HepG2 (cell line): ENCODE measurements around the gene RPS6KA5. TPM values are rescaled to one million over a fixed set of nuclear protein-coding genes. Genes with fewer than 3 reads are reported as not detected.

ENCODE experiments used
- ATAC-seq: fragments of 200-7000 bp; cut with Tn5 transposase; 3 replicates; pipeline ENCODE4 v1.9.1; 2020; ENCODE audit warnings: mild to moderate bottlenecking, moderate library complexity
- BruUV-seq: library from RNA; stranded (reverse); fragments of 400-500 nt; replicated peaks from 2 replicates; lab custom pipeline; 2021; lab: Mats Ljungman, UMichigan
- CTCF ChIA-PET: fragments of 300-600 bp; formaldehyde crosslinking; extraction: SDS; loops from one replicate; lab custom pipeline; 2021; ENCODE audit warnings: low total read pairs, inconsistent platforms, low intra/inter-chr PET ratio; lab: Yijun Ruan, JAX
- POLR2A ChIA-PET: fragments of 350-600 bp; sonication (Branson Sonifier 250); formaldehyde crosslinking; loops from one replicate; lab custom pipeline; 2020; ENCODE audit warnings: antibody characterized with exemption, inconsistent platforms; lab: Yijun Ruan, JAX
- DNase-seq: peaks from one replicate; pipeline ENCODE4 v3.0.0-alpha.2; 2015; ENCODE audit warnings: low spot score
- FAIRE-seq: peaks from 3 replicates; lab custom pipeline; 2011; peaks lifted over from hg19 to GRCh38; lab: Jason Lieb, UNC
- H2AFZ ChIP-seq: one replicate; pipeline ENCODE4 v1.6.1; 2011; ENCODE audit warnings: low read length, inconsistent platforms
- H3K27ac ChIP-seq: fragments of 300-600 bp; 3 replicates; pipeline ENCODE4 v1.8.0; 2011; ENCODE audit warnings: mixed run types, mild to moderate bottlenecking, mixed read lengths, low read length, inconsistent platforms; ENCODE audit not compliant: insufficient read depth; ENCODE audit errors: extremely low read length
- H3K27me3 ChIP-seq, 2 experiments: fragments of 200-600 bp in 1 of 2; 2 replicates in 1 of 2; 3 replicates in 1 of 2; pipeline versions ENCODE4 v1.6.0 to v1.8.0; 2011; ENCODE audit warnings: low read length in 2 of 2, mild to moderate bottlenecking in 2 of 2, moderate library complexity in 2 of 2, inconsistent platforms in 1 of 2; ENCODE audit not compliant: insufficient read depth in 2 of 2, control insufficient read depth in 1 of 2
- H3K36me3 ChIP-seq, 2 experiments: fragments of 200-600 bp in 1 of 2; replicated peaks in 1 of 2; 2 replicates in 1 of 2; 3 replicates in 1 of 2; pipeline versions ENCODE4 v1.5.1 to v1.8.0; 2011; ENCODE audit warnings: low read length in 2 of 2, inconsistent platforms in 1 of 2; ENCODE audit not compliant: insufficient read depth in 2 of 2, control insufficient read depth in 1 of 2
- H3K4me1 ChIP-seq: 2 replicates; pipeline ENCODE4 v1.5.1; 2012; ENCODE audit warnings: low read length, inconsistent platforms; ENCODE audit not compliant: insufficient read depth
- H3K4me2 ChIP-seq: 2 replicates; pipeline ENCODE4 v1.6.0; 2011; ENCODE audit warnings: low read depth, low read length, inconsistent platforms
- H3K4me3 ChIP-seq, 3 experiments: fragments of 200-600 bp in 1 of 3; sonication (generic), shearing (Covaris generic) in 1 of 3; replicated peaks in 1 of 3; 2 replicates each; pipeline ENCODE4 v1.5.1; 2011 to 2016; ENCODE audit warnings: low read length in 3 of 3, inconsistent platforms in 2 of 3, low read depth in 2 of 3, mild to moderate bottlenecking in 2 of 3, control low read depth in 1 of 3, mixed read lengths in 1 of 3; ENCODE audit not compliant: insufficient read depth in 1 of 3
- H3K79me2 ChIP-seq: one replicate; pipeline ENCODE4 v1.6.1; 2011; ENCODE audit warnings: low read length, inconsistent platforms; ENCODE audit not compliant: insufficient read depth
- H3K9ac ChIP-seq: 2 replicates; pipeline ENCODE4 v1.6.0; 2011; ENCODE audit warnings: mild to moderate bottlenecking, low read depth, low read length, inconsistent platforms; ENCODE audit not compliant: insufficient read depth
- H3K9me3 ChIP-seq: 2 replicates; pipeline ENCODE4 v1.5.1; 2012; ENCODE audit warnings: mild to moderate bottlenecking, low read length
- H4K20me1 ChIP-seq: 2 replicates; pipeline ENCODE4 v1.6.0; 2011; ENCODE audit warnings: inconsistent platforms, mild to moderate bottlenecking, low read length, moderate library complexity; ENCODE audit not compliant: insufficient read depth
- AKAP8 ChIP-seq: sonication (generic); formaldehyde crosslinking; IDR thresholded peaks from 2 replicates; pipeline ENCODE4 v1.5.1; 2020; ENCODE audit warnings: mild to moderate bottlenecking, missing genetic modification reagents
- FOSL2 ChIP-seq: sonication (generic); formaldehyde crosslinking; IDR thresholded peaks from 2 replicates; pipeline ENCODE4 v1.4.0; 2020; ENCODE audit warnings: missing genetic modification reagents
- SAP130 ChIP-seq: IDR thresholded peaks from 2 replicates; pipeline ENCODE4 v1.6.1; 2016; ENCODE audit warnings: low read depth
- ZNF121 ChIP-seq: sonication (generic); formaldehyde crosslinking; IDR thresholded peaks from 2 replicates; pipeline ENCODE4 v1.5.0; 2020; ENCODE audit warnings: mild to moderate bottlenecking, missing genetic modification reagents
- WGBS: methylation state at CpG from one replicate; pipeline ENCODE4 v1.1.6; 2017; ENCODE audit warnings: low lambda C conversion rate; 5-methylcytosine and 5-hydroxymethylcytosine counted together
- in situ Hi-C: cut with HindIII; loops from 2 replicates; pipeline ENCODE4 v1.10.0; 2017; ENCODE audit warnings: low pct_unique_long_range_greater_than_20kb; ENCODE audit not compliant: extremely low pct_ligation_motif_present
- intact Hi-C: fragments of 100-400 bp; cut with micrococcal nuclease; formaldehyde crosslinking; loops from one replicate; pipeline ENCODE4 v1.10.0; 2022; ENCODE audit not compliant: unreplicated experiment
- polyA plus RNA-seq, 8 experiments: library from polyadenylated mRNA; depleted of rRNA in 3 of 8; stranded (reverse) in 7 of 8; unstranded in 1 of 8; fragments of >200 nt; fragmentation: Illumina TruSeq in 4 of 8; extraction: Trizol in 4 of 8; gene quantifications; 2 replicates each; pipeline versions ENCODE4 v1.2.1 to v1.2.3, GENCODE V29; 2011 to 2016; ENCODE audit warnings: low read depth in 4 of 8, missing spikeins in 1 of 8, mixed read lengths in 1 of 8; ENCODE audit not compliant: insufficient read depth in 1 of 8
- total RNA-seq, 5 experiments: library from RNA; depleted of rRNA; stranded (reverse); fragments of >200 nt; fragmentation: Illumina TruSeq; extraction: Trizol; gene quantifications; 2 replicates each; pipeline ENCODE4 v1.2.3, GENCODE V29; 2016; ENCODE audit warnings: low read depth in 1 of 5
- TF ChIP-seq, protein P1 (sequence below): sonication (generic); formaldehyde crosslinking; IDR thresholded peaks from 2 replicates; pipeline ENCODE4 v1.8.0; 2022; ENCODE audit warnings: mild to moderate bottlenecking, missing genetic modification reagents

Gene RPS6KA5
- total and polyA plus RNA-seq, 2 of the 13 experiments (the other 11 are each of a cell fraction or from before 2014, with no cell fraction given): 0.50 to 0.58 TPM

DNA sequence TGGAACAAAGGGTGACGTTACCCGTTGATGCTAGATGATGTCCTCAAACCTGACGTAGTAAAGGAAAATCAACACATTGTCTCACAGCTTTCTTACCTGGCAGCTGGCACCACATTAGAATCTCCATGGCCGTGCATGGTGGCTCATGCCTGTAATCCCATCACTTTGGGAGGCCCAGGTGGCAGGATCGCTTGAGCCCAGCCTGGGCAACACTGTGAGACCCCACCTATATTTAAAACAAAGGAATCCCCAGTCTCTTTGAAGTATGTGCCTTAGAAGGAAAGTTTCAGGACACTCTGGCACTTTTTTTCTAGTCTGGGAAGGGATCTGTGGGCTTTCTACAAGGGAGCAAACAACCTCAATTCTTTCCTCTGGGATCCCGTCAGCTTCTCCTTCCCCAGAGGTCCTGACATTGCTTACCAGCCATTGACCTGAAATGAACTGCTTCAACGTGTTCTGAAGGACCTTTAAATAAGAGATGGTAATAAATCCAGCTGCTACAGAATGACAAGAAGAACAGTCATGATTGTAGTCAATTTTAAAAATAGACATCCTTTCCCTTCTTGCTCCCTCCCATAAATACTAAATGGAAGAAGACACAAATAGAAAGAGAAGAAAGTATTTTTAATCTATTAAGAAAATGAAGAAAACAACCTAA, 210.5 kb downstream of the RPS6KA5 start:
- H3K9ac ChIP-seq: no peak overlapping the region
- no peaks in the 10 kb centered on the region for H4K20me1 ChIP-seq
- H2AFZ ChIP-seq: no peak overlapping the region
- TF ChIP-seq AKAP8 (no peak), ZNF121 (peak; percentile 47; the same call in 1 of the 2 replicates)
- TF ChIP-seq, all 625 proteins: peak for 1
- in situ Hi-C loops: no loop called here
- Histone ChIP-seq H3K9me3 (no peaks in the 10 kb centered on the region), H3K79me2 (no peaks in the 10 kb centered on the region), H3K36me3 (no peaks in the 10 kb centered on the region), H3K27ac (no peak overlapping the region), H3K4me3 (no peak overlapping the region), H3K4me1 (peaks cover 34% of the 10 kb centered on the region), H3K4me2 (peak overlapping the region; percentile 60), H3K27me3 (peaks cover 0 to 5% of the 10 kb centered on the region in 2 experiments; a peak in 3 of 5 replicates)
- 39% methylated on average over 6 of the region's 7 CpGs for WGBS
- no TSS peak for BruUV-seq
- DNase-seq (no peak), FAIRE-seq (no peak), ATAC-seq (no peak)
- POLR2A ChIA-PET: no interaction called here
- CTCF ChIA-PET: no interaction called here
- intact Hi-C loops: no loop called here

DNA sequence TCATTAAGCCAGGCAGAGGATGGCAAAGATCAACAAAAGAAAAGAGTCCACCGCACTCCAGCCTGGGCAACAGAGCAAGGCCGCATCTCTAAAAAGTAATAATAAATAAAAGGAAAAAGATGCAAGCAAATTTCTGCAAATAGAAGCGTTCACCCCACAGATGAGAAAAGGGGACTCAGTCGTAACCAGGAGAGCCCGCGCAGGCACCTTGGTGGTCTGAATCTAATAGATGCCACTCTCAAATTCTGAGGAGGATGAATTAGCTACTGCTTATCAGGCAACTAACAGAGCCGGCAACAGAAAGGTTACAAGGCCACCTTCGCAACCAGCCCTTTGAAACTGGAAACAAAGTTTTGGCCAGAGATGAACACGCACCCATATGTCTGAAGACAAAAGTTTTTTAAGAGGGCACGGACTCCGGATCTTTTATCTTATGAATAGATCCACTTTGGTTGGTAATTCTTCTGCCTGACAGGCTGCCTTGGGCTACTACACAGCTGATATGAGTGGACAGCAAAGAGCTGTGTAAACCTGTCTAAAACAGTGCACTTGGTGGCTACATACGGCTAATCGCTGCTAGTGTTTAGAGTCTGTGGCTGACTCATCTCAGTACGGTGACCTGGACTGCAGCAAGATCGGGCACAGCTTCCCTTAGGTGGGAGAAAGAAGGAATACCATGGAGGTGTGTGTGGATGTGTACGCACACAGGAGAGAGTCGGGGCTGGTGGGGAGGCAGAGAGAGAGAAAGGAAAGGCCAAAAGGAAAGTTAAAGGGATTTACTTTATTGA, 211.3 kb downstream of the RPS6KA5 start:
- no peak overlapping the region for H2AFZ ChIP-seq
- peak overlapping the region; percentile 60 for H3K4me2 ChIP-seq
- H3K4me3 ChIP-seq: no peak overlapping the region
- ATAC-seq: peak; percentile 92
- in situ Hi-C loops: no loop called here
- peak; percentile 30; the same call in 1 of the 2 replicates for TF ChIP-seq SAP130 (CRISPR knock-in tag)
- TF ChIP-seq, protein P1, sequence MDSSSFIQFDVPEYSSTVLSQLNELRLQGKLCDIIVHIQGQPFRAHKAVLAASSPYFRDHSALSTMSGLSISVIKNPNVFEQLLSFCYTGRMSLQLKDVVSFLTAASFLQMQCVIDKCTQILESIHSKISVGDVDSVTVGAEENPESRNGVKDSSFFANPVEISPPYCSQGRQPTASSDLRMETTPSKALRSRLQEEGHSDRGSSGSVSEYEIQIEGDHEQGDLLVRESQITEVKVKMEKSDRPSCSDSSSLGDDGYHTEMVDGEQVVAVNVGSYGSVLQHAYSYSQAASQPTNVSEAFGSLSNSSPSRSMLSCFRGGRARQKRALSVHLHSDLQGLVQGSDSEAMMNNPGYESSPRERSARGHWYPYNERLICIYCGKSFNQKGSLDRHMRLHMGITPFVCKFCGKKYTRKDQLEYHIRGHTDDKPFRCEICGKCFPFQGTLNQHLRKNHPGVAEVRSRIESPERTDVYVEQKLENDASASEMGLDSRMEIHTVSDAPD (CRISPR knock-in tag): no peak
- peak; percentile 79 for TF ChIP-seq FOSL2 (CRISPR knock-in tag)
- TF ChIP-seq, all 625 proteins: peak for 2
- ChIA-PET POLR2A (no interaction called here), CTCF (no interaction called here)
- 48% methylated on average over 17 of the region's 17 CpGs for WGBS
- DNase-seq (peak; percentile 20), FAIRE-seq (no peak)
- H3K9ac ChIP-seq: no peak overlapping the region
- no peaks in the 10 kb centered on the region for H3K9me3 ChIP-seq
- no peaks in the 10 kb centered on the region for H3K36me3 ChIP-seq
- intact Hi-C loops: no loop called here
- no peak overlapping the region for H3K27ac ChIP-seq
- H3K79me2 ChIP-seq: no peaks in the 10 kb centered on the region
- peaks cover 0 to 5% of the 10 kb centered on the region in 2 experiments; a peak in 3 of 5 replicates for H3K27me3 ChIP-seq
- H3K4me1 ChIP-seq: peaks cover 34% of the 10 kb centered on the region
- no peaks in the 10 kb centered on the region for H4K20me1 ChIP-seq
- no TSS peak for BruUV-seq
